ENCODE measurements around the gene MED26. TPM values are rescaled to one million over a fixed set of nuclear protein-coding genes. Genes with fewer than 3 reads are reported as not detected.
A peak's percentile ranks its signal among the peaks of the same experiment; 100 is the strongest.

MED26 gene
- total and polyA plus RNA-seq, 9 of the 15 experiments (the other 6 are each of a cell fraction or from before 2014, with no cell fraction given) = 0.71 to 15.1 (median 6.2) TPM

GRCh38 chr19:16601378-16602052 is 26.5 kb downstream of the MED26 start:
- no peak for FAIRE-seq
- ChIA-PET CTCF (ENCODE audit: low intra/inter-chr PET ratio) (no interaction called here), POLR2A (interaction anchor here (0.6 to 1.9 kb wide), 5 partner anchors 9 to 23 kb away, joined by 3 to 8 read pairs (median 7); no protein-coding TSS in a partner anchor)
- no peak overlapping the region for H2AFZ ChIP-seq (ENCODE audit: low read depth, low read length)
- H3K9me3 ChIP-seq (replicated peaks; ENCODE audit: control insufficient read depth, insufficient read depth, low read depth, low read length) = no peaks in the 10 kb centered on the region
- TF ChIP-seq SMARCA5 (IDR thresholded peaks at IDR 0.05) (no peak), ZNF518B (CRISPR knock-in tag; IDR thresholded peaks at IDR 0.05) (no peak)
- no peak overlapping the region for H3K4me2 ChIP-seq (ENCODE audit: insufficient read depth, low read length)
- ATAC-seq = no peak
- H3K27me3 ChIP-seq (ENCODE audit: control insufficient read depth in 2 of 2, insufficient read depth in 2 of 2, low read length in 2 of 2) = no peaks in the 10 kb centered on the region
- H3K4me1 ChIP-seq (replicated peaks in 1 of 2; ENCODE audit: control insufficient read depth in 2 of 2, insufficient read depth in 2 of 2, low read length in 2 of 2) = peaks cover 4 to 35% of the 10 kb centered on the region in 2 experiments; a peak in 4 of 5 replicates
- in situ Hi-C loops (cut with MboI) = no loop called here
- DNase-seq (ENCODE audit: extremely low read depth in 1 of 4, low spot score in 3 of 4) = no peak
- intact Hi-C loops (cut with micrococcal nuclease) = no loop called here
- H3K4me3 ChIP-seq = no peak overlapping the region
- 92% methylated on average over 20 of the region's 20 CpGs for WGBS (ENCODE audit: insufficient coverage, low coverage, missing lambda C conversion rate)
- no peak overlapping the region for H3K27ac ChIP-seq (ENCODE audit: extremely low read depth, low read depth, low read length)
- H4K20me1 ChIP-seq (replicated peaks; ENCODE audit: control insufficient read depth, insufficient read depth, low read length) = peaks cover 69% of the 10 kb centered on the region
- H3K36me3 ChIP-seq (ENCODE audit: control insufficient read depth, insufficient read depth, low read length) = peaks cover 13% of the 10 kb centered on the region
- BruUV-seq (replicated peaks) = no TSS peak
- peaks cover 9% of the 10 kb centered on the region for H3K9me1 ChIP-seq (ENCODE audit: control insufficient read depth, insufficient read depth, low read length)
- peak overlapping the region in 1 of 2 experiments; percentile 37; a peak in 1 of 4 replicates for H3K9ac ChIP-seq (ENCODE audit: insufficient read depth in 1 of 2, low read depth in 2 of 2, low read length in 2 of 2)
- peaks cover 96% of the 10 kb centered on the region for H3K79me2 ChIP-seq (ENCODE audit: control insufficient read depth, insufficient read depth, low read length)

Data from K562 (cell line).